ENCODE data around the gene GPC3.

DNA sequence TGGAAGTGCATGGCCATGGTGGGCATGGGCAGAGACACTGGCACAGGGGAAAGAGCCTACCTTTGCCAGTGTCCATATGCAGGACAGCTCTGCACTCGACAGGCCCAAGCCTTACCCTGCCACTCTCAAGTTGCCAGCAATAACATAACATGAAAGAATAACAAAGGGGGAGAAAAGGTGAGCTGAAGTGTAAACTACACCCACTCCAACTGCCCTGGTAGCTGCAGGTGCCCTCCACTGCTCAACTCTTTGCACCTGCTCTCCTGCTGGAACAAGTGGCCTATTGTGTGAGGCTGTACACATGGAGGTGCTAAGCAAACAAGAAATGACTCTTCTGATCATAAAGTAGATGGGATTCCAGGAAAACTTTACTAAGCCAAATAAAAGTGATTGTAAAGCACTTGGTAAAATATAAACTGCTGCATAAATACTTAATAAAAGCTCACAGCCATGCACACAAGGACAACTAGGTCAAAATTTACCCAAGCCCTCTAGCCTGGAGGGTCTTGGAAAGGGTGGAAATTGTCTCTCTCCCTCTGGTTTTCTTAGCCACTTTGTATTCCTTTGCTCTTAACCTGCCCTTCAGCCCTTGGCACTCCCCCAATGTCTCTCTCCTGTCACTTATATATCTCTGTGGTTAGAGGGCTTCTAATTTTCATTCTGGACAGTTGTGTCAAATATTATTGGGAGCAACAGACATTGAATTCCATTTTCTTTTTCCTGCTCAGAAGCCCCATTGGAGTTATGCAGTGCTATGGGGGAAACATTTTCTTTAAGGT is 308.9 kb downstream of the GPC3 start:
- TF ChIP-seq, protein P1, sequence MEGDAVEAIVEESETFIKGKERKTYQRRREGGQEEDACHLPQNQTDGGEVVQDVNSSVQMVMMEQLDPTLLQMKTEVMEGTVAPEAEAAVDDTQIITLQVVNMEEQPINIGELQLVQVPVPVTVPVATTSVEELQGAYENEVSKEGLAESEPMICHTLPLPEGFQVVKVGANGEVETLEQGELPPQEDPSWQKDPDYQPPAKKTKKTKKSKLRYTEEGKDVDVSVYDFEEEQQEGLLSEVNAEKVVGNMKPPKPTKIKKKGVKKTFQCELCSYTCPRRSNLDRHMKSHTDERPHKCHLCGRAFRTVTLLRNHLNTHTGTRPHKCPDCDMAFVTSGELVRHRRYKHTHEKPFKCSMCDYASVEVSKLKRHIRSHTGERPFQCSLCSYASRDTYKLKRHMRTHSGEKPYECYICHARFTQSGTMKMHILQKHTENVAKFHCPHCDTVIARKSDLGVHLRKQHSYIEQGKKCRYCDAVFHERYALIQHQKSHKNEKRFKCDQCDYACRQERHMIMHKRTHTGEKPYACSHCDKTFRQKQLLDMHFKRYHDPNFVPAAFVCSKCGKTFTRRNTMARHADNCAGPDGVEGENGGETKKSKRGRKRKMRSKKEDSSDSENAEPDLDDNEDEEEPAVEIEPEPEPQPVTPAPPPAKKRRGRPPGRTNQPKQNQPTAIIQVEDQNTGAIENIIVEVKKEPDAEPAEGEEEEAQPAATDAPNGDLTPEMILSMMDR (conservative IDR thresholded peaks at IDR 0.05) = no peak
- no peak for TF ChIP-seq ZFX (IDR thresholded peaks at IDR 0.05)

Data from C4-2B (cell line).